Endometrium (tissue), 2 donors: Measurements from ENCODE around the gene MPDZ.

Source experiments
- FAIRE-seq: peaks from 2 replicates; lab custom pipeline; 2012; peaks lifted over from hg19 to GRCh38; lab: Jason Lieb, UNC
- donor health status: control.
- donor health status: control.

MPDZ gene

DNA sequence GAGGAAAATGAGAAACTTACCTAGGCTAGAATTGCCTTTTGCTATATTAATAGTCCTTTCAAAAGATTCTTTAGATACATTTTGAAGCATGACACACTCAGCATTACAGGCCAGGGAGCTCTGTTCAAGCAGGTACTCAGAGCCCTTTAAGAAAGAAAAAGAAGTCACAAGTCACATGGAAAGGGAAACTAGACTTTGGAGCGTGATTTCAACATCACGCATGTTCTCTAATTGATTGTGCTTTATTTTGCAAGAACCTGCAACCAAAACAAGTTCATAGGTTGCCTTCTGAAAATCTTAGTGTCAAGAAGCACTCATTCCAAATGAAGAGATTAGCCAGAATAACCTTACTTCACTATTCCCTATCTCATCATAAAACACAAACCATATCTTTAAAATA lies 103.8 kb downstream of the MPDZ start:
- FAIRE-seq = no peak

DNA sequence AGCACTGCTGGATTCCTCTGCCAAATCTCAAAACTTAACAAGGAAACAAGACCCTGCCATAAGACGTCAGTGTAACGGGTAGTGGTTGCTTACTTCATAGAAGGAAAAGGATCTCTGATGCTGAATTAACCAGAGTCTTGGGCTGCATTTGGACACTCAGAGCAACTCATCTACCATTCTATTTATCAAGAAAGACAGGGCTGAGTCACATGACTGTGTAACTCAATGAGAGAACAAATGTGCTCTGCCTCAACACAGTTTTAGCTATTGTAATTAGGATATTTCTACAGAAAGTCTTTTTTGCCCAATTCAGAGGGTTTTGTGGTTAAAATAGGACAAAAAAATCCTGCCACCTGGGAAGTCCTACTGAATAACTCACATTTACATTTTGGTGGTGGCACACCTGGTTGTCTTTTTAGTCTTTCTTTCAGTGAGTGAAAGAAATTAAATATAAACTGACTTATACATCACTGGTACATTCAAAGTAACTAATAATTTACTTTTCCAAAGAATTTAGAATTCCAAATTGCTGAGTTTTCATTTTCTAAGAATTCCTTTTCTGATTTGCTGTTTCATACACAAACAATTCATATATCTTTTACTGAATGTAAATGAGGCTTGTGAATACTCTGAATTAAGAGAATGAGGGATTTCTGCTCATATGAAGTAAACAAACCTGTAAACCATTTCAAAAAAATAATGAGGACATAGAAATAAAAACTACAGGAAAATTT lies 104.4 kb downstream of the MPDZ start:
- FAIRE-seq = no peak

DNA sequence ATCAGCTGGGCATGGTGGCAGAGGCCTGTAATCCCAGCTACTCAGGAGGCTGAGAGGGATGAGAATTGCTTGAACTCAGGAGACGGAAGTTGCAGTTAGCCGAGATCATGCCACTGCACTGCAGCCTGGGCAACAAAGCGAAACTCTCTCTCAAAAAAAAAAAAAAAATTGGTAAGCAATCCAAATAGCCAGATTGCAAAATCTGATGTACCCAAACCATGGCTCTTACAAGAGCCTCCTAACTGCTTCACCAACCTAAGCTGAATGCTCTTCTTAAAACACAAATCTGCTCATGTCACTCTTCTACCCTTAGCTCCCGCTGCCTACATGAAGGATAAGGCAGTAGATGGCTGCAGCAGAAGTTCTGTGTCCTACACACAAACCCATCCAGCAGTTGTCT lies 105.9 kb downstream of the MPDZ start:
- no peak for FAIRE-seq

DNA sequence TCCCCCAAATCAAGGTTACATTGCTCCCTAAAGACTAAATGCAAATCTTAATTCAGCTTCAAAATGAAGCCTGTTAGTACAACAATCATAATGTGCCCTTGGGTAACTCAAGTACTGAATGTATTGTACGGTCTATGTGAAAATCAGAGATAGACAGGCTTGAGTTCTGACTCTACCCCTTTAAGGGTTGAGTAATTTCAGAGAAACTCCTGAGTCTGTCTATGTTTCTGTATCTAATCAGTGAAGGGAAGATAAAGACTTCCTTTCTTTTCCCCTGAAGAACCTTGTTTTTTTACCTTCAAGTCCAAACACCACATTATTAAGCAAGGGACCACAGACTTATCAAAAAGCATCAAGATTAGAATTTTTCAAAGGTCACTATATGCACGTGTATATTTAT lies 108.2 kb downstream of the MPDZ start:
- no peak for FAIRE-seq

DNA sequence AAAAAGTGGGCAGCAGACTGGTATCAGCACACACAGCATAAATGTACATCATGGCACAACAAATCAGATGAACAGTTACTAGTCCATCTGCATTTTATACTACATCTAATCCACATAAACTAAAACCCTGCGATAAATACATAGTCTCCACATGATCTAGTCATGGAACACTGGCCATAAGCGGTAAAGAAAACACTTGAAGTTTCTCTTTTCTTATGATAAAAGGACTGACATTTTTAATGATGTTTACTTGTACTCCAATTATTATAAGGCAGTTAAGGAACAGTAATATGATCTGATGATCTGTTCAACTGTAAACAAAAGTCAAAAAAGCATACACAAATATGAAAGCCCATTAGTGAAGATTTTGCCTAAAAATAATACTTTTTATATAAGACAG lies 112.5 kb downstream of the MPDZ start:
- peak; percentile 64 for FAIRE-seq

DNA sequence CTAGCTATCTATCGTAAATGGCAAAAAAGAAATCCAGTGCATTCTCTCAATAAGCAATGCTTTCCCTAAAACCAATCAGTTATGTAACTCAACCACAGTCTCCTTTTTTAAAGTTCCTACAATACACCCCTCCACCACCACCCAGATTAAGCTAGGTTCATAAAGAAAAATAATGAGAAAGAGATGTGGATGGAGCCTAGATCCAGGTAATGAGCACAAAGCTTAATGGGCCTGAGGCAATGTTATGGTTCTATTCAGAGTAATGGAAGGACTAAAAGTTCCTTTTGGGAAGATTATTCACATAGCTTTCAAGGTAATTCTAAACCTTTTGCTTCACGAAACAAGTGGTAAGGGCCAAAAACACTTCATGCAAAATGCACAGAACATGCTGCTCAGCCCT lies 113.5 kb downstream of the MPDZ start:
- no peak for FAIRE-seq

DNA sequence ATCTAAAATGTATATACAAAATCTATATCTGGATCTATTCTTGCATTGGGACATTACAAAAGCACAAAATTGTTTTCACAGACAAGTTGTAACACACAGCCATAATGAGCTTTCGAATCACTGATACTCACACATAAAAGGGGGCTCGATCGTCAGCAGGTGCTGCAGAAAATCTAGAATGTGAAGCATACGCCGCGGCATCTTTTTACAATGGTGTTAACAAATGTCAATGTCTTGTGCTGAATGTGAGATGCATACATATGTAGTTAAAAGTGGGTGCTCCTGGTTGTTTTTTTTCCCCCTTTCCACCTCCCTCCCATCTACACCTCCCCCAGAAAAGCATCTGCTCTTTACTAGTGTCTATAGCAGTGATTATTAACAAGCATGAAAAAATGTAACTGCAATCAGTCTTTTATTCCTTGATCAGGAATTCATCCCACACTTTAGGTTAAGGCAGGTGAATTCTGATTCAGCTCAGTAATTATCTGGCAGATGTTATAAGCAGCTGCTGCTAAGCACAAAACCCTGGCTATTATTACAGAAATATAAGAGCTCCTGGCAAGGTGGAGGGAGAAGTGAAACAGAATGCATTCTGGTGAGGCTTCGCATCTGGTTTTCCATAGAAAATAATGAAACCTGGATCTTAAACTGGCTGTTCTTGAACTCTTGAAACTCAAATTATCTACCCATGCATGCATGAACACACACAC lies 114.1 kb downstream of the MPDZ start:
- FAIRE-seq = no peak

DNA sequence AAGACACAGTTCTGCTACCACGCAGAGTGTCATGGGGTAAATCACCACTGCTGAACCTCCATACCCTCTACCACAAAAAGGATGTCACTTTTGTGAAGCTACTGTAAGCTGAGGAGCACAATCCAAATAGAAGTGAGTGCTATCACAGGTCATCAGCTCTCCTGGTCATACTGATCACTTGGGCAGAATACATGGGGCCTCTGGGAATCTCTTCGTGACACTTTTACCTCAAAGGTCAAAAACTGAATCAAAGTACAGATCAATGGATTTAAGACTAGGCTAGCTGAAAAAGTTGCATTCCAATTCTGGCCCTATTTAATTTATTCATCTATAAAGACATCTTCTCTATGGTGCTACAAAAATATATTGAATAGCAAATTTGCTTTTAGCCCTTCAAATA lies 115.5 kb downstream of the MPDZ start:
- no peak for FAIRE-seq

DNA sequence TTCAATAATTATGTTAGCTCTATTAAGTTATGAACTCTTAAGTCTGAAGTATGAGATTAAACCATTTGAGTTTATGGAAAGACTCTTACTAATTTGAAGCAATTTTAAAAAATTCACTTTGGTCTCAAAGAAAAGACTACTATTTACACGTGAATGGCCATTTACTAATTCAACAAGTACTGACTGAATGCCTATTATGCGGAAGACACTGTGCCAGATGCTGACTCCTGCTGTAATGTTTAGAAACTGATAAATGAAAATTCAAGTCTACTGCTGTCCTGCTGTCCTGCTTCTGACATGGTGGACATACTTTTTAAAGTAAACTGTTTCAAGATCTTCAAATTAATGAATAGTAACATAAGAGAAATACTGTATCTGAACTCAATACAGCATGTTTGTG lies 116.2 kb downstream of the MPDZ start:
- FAIRE-seq = no peak

DNA sequence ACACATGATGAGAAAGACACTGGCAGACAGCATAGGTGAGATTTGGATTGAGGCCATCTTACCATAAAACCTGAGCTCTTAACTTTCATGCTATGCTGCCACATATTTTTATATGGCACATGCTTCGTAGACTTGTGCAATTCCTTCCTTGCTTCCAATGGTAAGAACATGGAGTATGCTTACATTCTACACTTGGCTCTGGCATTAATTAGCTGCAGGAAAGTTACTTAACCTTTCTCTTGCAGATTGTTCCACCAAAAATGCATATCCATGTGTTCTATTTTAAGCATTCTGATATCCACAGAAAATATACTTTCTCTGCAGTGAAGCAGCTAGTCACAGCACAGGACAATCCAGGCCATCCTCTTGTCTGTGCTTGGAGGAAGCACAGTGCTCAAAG lies 119.4 kb downstream of the MPDZ start:
- no peak for FAIRE-seq

DNA sequence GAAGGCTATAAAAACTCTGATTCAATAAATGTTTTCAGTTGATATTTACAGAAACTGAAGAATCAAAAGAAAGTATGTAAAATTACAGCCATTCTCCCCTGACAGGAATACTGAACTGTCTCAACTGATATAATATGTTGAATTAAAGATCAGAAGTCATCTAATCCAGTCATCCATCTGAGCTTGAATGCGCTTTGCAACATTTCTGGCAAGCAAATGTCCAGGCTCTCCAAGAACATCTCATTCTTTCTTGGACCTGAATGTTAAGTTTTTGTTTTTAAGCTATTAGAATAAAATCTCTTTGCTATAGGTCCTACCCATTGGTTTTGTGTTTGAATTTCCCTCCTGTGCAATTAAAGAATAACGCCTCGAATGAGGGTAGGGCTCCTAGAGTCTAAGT lies 120.5 kb downstream of the MPDZ start:
- no peak for FAIRE-seq

DNA sequence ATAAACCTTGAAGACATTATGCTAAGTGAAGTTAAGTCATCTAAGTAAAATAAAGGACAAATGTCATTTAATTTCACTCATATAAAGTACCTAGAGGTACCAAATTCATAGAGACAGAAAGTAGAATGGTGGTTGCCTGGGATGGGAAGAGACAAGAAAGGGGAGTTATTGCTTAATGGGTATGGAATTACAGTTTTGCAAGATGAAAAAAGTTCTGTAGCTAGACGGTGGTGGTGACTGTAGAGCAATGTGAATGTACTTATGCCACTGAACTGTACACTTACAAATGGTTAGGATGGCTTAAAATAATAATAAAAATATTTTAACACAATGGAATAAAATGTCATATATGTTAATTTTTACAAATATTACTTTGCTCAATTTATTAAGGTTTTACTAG lies 128.0 kb downstream of the MPDZ start:
- FAIRE-seq = no peak

DNA sequence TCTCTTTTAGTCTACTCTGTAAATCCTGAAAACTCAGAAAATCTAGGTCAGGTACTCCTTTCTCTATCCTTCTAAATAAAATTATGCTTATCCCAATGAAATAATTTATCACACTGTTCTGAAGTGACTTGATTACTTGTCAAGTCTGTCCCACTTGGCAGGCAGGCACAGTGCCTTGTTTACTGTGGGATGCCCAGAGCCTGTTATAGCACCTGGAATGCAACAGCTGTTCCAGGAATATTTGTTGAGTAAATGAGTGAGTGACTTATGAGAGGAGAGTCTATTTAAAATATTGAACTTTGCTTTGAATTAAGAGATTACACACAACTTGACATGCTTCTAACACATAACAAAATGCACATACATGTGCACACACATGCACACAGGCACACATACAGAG lies 130.0 kb downstream of the MPDZ start:
- no peak for FAIRE-seq

DNA sequence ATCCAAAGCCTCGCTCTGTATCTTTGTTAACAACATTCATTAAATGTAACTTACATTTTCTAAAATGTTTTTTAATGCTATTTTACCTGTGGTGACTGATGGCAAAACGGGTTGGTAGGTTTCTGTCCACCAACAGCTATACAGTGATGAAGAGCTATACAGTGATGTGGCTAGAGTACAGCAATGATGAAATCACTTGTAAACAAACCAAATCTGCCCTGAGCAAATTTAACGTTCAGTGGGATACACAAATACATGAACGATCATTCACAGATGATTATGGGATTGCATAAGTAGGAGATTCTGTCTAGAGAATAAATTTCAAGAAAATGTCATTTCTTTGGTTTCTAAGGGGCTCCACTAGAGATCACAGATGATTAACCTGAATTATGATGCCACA lies 132.7 kb downstream of the MPDZ start:
- no peak for FAIRE-seq

DNA sequence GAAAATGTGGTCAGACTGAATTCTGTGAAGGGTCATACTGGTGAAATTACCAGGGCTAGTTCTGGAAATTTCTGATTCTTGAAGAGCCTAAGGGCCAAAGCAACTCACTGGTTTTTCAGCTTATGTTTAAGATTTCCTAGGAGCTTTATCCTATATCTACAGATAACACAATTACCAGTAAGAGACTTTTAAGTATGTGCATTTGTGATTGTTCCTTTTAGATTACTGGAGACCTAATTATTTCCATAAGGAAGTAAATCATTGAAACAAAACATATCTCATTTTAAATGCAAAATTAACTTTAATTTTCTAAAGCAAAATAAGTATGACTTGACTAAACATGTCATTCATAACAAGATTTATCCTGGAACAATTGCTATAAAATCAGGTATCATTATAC lies 134.2 kb downstream of the MPDZ start:
- no peak for FAIRE-seq

DNA sequence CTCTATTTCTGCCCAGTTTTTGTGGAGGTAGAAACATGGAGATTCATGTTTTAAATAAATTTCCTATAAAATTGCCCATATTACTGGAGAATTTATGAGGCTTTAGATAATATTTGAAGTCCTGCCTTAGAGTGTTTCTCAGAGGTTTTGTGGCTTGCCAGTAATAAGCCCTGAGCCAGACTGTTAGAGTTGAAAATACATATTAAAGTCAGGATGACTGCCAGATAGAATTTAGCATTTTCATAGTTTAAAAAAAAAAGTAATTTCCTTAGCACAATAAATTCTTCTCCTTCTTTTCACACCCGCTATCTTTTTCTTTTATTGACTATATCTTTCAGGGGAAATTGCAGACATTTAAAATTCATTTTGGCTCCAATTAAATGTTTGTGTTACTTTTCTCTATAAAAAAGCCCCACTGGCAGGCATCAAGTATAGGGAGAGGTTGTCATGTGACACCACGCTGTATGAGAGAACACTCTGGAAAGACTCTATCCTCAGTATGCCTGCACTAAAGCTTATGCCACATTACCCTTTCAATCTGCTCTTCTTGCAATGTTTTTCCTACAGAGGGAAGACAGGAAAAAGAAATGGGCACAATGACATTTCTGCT lies 135.2 kb downstream of the MPDZ start:
- no peak for FAIRE-seq

DNA sequence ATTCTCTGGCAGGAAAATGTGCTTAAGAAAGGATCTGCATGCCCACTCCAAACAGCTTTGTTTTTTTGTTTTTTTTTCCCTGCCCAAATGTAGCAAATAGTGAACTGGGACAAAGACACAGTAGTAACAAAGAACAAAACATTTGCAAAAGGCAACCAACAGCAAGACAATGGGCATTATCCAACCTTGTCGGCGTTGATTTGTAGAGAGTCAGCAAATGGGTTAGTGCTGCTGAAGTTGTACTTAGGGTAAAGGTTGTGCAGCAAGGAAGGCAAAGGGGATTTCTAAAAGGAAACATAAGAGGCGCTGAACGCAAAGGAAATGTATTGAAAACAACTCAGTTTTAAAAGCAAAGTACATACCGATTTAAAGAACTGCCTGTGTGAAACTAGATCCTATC lies 136.2 kb downstream of the MPDZ start:
- no peak for FAIRE-seq

DNA sequence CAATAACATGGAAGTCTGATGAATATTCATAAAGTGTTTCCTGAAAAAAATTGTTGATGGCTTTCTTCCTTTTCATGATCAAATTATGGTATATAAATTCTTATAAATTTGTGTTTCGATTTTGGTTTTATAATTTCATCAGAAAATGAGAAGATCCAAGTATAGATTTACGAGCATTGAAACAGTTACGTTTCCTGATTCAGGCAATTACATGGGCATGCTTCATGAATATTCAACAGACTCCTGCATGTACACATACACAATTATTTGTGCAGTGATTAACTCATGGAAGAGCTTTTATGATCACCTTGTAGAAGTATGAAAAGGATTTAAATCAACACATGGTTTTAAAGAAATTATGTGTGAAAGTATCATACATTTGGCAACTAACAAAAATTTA lies 136.7 kb downstream of the MPDZ start:
- no peak for FAIRE-seq

DNA sequence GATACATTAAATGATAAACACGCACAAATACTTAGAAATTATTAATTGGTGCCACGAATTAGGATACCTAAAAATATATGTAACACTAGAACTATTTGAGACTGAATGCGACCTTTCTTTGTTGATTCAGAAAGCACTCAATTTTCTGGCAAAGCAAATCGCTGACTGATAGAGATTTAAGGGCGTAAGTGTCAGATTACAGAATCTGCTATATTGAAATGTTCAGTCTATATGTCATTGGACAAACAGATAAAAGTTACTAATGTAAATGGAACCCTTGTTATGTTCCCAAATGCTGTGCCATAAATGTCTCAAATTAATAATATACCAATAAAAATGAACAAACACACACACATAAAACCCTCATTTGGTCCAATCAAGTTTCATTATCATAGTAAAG lies 137.9 kb downstream of the MPDZ start:
- no peak for FAIRE-seq

DNA sequence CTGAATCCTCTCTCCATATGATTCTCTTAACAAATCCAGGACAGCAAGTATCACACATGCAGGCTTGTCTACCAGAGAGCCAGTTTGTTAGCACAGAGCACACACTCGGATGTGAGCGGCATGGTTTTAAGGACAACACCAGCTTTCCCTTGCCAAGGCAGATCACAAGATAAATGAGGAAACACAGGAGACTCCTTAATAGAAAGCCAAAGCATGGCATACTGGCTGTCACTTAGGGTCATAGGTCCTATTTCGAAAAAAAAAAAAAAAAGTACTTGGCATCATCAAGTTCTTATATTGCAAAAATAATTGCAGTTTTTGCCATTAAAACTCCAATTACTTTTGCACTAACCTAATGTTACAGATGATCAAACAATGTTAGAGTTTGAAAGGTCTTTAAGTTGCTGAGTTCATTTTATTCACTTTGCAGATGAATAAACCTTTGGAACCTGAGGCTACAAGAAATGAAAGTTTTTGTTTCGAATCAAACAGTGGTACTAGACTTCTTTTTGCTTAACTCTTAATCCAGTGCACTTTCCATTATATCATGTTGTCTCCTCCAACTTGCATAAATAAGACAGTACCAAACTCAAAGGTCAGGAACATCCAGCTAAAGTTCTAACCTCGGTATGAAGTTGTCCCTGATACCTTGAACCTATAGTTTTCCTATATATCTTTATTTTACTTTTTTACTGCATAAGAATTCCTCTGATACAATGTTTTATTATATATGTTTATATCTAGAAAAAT lies 138.5 kb downstream of the MPDZ start:
- no peak for FAIRE-seq

DNA sequence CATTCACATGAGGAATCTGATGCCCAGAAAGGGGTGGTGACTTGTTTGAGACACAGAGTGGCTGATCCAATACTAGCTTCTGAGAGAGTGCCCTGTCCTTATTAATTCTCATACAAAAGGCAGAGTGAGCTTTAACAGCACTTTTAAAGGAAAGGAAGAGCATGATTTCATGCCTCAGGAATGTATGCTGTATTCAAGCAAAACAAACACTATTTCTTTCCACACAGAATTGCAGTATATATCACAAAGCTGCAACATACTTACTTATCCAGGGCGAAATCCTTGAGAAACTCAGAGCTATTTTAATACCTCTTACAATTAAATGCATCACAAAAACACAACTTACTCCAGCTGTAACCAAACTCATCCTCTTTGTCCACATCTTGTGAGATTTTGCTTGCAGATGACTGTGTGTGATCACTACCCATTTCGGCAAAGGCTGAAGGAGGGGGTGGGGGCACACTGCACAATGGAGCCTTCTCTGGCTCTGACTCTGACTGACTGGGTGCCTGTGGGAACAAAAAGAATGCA lies 139.8 kb downstream of the MPDZ start:
- no peak for FAIRE-seq

DNA sequence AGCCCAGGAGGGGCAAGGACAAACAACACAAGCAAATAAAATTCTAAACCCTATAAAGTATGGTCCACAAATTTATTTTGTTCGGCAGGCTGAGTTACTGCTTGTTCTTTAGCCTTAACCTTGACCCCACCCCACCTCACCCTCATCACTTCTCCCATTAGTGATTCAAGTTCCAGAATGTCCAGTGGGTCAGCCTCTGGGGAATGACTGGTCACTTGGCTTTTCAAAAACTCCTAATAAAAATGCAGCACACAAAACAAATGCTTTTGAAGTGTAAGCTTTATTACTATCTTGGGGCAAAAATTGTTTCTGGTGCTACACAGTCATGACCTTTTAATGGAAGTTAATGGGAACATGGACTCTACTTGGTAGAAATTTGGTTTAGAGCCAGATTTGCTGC lies 142.1 kb downstream of the MPDZ start:
- FAIRE-seq = no peak

DNA sequence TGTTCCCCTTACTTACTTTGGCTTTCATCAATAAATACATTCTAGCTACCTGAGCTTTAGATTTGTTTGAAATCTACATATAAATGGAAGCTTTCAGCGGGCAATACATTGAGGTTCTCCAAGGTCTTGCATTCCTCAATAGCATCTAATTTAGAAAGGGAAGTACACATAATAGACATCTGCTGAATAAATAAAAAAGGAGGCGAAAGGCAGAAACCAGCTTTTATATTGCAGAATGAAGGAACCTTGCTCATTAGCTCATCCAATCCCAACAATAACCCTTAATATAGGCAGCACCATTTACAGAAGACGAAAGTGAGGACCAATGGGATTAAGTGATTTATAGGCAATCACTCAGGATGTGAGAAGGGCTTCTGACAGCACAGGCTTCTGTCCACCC lies 147.5 kb downstream of the MPDZ start:
- FAIRE-seq = no peak
